Jurkat, Clone E6-1 (cell line): ENCODE data around the gene SFSWAP.
A peak's percentile ranks its signal among the peaks of the same experiment; 100 is the strongest.
"Not testable (repeated sequence)": the region's sequence is repeated elsewhere in the genome, so short reads cannot be mapped to it uniquely, and the experiment has no call there.

Source experiments
- DNase-seq: peaks from one replicate; pipeline ENCODE4 v3.0.0-alpha.2; 2011; ENCODE audit warnings: low read depth, low spot score
- H3K4me3 ChIP-seq: 2 replicates; pipeline ENCODE4 v1.5.1; 2011; ENCODE audit warnings: mild to moderate bottlenecking, low read length, control low read depth, moderate library complexity

The SFSWAP gene

DNA sequence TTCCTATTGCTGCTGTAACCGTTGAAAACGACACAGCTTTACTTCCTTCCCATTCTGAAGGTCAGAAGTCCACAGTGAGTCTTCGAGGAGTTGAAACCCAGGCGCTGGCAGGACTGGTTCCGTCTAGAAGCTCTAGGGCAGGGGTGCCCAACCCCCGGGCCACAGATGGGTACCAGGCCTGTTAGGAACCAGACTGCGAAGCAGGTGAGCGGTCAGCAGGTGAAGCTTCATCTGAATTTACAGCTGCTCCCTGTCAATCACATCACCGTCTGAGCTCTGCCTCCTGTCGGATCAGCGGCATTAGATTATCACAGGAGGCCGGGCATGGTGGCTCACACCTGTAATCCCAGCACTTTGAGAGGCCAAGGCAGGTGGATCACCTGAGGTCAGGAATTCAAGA lies 12.6 kb upstream of the SFSWAP start:
- no peak overlapping the region for H3K4me3 ChIP-seq
- no peak for DNase-seq

DNA sequence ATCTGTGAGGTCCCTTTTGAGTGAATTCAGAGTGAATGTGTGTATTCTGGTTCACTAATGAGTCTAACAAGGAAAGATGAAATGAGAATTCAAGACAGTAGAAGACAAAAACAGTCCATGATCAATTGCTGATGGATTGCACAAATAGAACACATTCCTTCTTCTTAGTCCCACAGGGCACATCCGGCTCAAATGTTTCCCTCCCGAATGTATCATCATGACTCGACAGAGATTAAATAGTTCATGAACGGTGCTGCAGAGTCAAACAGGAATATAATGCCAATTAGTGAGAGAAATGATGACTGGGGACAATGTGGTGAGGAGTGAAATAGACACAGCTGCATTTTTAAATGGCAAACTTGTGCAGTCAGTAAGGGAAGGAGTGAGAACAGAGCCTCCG lies 11.5 kb upstream of the SFSWAP start:
- no peak for DNase-seq
- H3K4me3 ChIP-seq, result no peak overlapping the region

DNA sequence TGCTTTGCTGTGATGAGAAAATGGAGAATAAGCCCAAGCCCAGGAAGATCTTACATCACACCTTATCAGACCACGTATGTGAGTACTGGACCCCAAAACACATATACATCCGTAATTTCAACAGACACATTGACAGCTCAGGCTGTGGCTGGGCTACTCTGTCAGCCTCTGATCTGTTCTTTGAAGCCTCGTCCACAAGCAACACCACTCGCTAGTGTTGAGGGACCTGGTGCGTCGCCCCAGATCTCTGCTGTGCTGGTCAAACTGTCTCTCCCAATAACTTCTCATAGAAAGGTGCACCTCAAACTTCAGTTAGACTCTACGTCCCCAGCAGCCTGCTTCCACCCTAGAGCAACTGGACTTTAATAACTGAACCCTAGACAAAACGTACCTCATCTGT lies 10.6 kb upstream of the SFSWAP start:
- no peak overlapping the region for H3K4me3 ChIP-seq
- DNase-seq, result no peak

DNA sequence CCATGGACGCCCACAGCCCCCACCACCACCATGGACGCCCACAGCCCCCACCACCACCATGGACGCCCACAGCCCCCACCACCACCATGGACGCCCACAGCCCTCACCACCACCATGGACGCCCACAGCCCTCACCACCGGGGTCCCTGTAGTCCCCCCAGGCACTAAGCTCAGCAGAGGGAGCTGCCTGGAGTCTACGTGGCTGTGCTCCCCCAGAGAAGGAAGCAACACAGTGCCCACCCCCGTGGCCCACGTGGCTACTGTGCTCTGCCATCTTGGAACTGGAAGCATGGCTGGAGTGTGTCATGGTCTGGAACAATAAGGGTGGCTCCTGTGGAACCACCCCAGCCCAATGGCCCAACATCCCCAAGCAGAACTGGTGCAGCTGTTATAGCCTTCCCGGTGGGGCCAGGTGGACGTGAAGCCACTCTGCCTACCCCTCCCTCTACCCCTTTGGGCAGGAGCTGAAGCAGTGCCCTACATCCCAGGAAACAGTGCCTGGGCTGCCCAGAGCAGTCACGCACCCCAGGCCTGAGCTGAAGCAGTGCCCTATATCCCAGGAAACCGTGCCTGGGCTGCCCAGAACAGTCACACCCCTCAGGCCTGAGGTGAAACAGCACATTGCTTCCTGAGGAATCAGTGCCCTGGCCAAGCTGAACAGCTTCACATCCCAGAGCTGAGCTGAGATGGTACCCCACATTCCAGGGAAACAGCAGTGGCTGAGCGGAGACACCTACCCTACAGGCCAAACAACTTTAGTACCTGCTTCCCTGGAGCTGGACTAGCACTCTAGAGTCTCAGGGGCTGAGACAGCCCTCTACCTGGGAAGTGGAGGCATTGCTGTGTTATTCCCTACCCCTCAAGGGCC lies 9.0 kb upstream of the SFSWAP start:
- no peak for DNase-seq
- no peak overlapping the region for H3K4me3 ChIP-seq

DNA sequence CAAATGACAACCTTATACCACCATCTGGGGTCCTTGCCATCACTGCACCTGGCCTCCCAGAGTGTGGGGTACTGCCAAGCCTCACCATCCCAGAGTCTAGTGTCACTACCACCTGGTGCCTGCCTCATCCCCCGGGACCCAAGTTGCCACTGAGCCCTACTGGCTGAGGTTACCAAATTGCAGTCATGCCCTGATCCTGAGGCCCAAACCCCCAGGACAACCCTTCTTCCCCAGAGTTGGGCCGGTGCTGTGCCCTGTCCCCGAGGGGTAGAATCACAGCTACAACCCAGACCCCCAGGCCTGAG lies 8.4 kb upstream of the SFSWAP start:
- H3K4me3 ChIP-seq, result no peak overlapping the region
- no peak for DNase-seq

DNA sequence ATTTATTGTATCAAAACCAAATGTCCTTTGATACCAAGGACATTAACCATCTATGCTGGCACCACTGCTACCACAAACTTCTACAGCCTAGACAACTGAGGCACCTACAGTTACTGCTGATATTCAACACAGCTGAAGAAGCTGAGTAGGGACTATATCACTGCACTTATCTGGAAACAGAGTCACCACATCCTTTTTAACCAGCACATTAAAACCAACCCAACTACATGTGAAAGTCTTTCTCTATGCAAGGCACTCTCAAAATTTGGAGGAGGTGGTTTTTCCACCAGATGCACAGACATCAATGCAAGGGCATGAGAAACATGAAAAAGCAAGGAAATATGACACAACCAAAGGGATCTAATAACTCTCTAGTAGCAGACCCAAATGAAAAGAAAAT lies 7.7 kb upstream of the SFSWAP start:
- H3K4me3 ChIP-seq, result no peak overlapping the region
- peak; percentile 69 for DNase-seq

DNA sequence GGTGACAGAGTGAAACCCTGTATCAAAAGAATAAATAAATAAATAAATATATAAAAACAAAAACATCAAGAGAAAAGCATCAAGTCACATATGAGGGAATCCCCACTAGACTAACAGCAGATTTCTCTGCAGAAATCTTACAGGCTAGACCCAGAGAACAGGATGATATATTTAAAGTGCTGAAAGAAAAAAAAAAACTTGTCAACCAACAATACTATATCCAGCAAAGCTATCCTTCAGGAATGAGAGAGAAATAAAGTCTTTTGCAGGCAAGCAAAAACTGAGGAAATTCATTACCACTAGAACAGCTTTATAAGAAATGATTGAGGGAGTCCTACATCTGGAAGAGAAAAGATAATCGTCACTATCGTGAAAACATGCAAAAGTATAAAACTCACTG lies 6.4 kb upstream of the SFSWAP start:
- H3K4me3 ChIP-seq, result no peak overlapping the region
- no peak for DNase-seq

DNA sequence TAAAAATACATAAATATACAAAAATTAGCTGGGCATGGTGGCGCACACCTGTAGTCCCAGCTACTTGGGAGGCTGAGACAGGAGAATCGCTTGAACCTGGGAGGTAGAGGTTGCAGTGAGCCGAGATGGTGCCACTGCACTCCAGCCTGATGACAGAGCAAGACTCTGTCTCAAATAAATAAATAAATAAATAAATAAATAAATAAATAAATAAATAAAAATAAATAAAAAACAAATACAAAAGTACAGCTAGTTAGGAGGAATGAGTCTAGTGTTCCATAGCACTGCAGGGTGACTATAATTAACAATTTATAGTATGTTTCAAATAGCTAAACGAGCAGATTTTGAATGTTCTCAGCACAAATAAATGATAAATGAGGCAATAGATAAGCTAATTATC lies 4.2 kb upstream of the SFSWAP start:
- not testable (repeated sequence) for H3K4me3 ChIP-seq, DNase-seq

DNA sequence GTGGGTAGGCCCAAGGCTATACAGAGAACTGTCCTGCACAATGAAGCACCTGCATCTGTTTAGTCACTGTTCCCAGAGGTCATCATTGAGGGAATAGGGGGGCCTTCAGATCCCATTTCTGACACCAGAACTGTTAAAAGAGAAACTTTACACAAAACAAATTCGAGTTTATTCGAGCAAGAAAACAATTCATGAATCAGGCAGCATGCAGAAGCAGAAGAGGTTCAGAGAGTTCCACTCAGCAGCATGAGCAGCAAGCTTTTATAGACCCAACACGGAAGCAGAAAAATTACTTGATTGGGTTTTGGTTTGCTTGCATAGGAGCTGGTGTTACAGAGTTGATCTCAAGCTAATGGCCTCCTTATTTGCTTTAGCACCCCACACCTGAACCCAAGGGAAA lies 1.7 kb upstream of the SFSWAP start:
- no peak overlapping the region for H3K4me3 ChIP-seq
- DNase-seq, result no peak

DNA sequence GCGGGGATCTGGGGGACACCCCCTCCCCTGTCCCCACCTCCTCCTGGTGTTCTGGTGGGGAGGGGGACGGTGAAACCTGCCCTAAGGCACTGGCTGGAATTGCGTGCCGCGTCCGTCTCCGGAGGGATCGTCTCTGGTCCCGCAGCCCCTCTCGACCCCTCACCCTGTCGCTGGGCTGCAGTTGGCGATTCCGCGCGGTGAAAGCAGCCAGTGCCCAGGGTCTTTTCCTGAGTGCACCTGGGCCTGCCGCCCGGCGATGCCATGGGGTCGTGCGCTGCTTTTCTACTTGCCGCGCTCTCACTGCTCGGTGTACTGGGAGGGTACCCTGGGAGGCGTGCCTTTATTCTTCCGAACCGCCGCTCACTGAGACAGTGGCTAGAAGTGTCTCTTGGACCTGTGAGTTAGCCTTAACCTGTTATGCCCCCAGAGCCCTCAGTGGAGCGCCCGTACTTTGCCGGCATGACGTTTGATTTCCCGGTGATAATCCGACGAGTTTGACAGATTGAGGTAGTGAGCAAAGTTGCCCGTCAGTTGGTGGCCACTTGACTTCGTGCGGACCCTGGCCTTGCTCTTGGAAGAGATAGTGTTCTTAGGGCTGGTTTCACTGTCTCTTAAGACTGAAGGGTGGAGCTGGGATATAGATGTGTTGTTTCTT lies 788 bp downstream of the SFSWAP start:
- no peak for DNase-seq
- H3K4me3 ChIP-seq, result peak overlapping the region; percentile 99

DNA sequence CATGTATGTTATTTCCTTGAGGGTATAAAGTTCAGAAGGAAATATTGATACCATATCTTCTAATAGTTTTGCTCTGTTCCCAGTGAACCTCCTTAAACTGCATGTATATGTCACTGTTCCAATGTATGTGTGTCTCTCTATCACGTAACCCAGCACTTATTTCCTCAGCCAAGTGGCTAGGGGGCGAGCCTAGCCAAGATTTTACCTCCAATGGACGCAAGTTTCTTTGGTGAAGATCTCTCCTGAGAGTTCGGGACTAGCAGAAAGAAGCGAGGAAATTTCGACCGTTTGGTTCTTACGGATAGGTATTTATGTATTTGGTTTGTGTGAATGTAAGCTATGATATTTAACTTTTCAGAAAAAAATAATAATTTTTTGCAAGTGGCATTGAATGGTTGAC lies 2.5 kb downstream of the SFSWAP start:
- no peak for DNase-seq
- H3K4me3 ChIP-seq, result no peak overlapping the region

DNA sequence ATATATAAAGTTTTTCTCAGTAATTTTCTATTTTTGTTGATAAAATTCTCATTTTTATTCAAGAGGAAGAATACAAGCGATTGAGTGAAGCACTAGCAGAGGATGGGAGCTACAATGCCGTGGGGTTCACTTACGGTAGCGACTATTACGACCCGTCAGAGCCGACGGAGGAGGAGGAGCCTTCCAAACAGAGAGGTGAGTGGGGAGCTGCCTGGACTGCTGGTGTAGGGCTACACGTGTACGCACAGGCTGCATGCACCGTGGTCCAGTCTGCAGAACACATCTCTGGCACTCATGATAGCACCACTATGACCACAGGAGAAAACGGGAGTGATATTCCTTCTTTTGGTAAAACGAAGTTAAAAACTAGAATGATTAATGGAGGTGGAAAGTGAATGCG lies 3.9 kb downstream of the SFSWAP start:
- no peak for DNase-seq
- H3K4me3 ChIP-seq, result no peak overlapping the region

DNA sequence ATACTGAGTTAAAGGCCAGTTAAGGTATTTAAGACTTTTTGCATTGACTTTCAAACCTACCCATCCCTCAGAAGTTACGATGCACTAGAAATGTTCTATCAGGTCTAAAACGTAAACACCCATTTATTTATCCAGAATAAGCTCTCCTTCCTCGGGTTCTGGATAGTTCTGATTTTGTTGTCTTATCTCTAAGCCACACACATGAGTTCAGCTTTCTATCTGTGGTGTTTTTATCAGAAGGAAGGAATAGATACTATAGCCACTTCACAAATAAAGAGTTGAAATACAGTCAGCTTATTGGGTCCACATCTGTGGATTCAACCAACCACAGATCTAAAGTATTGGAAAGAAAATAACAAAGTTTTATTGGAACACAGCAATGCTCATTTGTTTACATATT lies 5.4 kb downstream of the SFSWAP start:
- H3K4me3 ChIP-seq, result no peak overlapping the region
- no peak for DNase-seq

DNA sequence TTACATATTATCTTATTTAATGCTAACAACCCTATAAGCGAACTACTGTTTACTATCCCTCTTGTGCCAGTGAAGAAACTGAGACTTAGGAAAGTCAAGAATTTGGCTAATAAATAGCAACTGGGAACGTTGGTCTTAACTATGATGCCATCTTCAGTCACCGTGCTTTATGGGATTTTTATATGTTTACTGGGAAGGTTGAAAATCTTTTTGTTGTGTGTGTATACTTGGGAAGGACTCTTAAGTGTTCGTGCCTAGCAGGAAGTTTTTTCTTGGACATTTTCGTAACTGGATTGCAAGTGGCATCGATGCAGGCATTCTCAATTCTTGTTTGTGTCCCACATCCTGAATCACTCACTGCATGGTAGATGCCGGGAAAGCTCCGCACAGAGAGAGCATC lies 9.4 kb downstream of the SFSWAP start:
- DNase-seq, result no peak
- H3K4me3 ChIP-seq, result no peak overlapping the region

DNA sequence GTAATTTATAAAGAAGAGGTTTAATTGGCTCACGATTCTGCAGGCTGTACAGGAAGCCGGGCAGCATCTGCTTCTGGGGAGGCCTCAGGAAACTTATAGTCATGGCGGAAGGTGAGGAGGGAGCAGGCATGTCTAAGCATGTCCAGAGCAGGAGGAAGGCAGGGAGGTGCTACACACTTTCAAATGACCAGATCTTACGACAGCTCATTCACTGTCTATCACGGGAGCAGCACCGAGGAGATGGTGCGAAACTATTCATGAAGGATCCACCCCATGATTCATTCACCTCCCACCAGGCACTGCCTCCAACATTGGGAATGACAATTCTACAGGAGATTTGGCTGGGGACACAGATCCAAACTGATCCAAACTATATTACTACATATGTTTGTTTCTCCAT lies 10.0 kb downstream of the SFSWAP start:
- no peak for DNase-seq
- no peak overlapping the region for H3K4me3 ChIP-seq

DNA sequence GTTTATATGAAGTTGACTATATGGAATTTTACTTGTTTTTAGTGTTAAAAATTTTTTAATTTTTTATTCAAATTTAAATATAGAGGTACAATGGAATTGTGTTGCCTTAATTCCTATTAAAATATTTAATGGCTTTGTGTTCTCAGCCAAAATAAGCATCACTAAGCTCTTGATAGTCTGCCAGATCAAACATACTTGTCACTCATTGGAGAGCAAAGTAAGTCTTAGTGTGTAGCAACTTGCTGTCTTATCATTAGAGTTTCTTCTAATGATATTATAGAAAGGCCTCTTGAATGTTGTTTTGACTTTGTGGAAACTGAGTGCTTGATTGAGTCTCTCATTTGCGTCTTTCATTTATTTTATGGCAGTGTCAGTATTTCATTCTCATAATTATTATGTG lies 10.7 kb downstream of the SFSWAP start:
- no peak overlapping the region for H3K4me3 ChIP-seq
- DNase-seq, result no peak

DNA sequence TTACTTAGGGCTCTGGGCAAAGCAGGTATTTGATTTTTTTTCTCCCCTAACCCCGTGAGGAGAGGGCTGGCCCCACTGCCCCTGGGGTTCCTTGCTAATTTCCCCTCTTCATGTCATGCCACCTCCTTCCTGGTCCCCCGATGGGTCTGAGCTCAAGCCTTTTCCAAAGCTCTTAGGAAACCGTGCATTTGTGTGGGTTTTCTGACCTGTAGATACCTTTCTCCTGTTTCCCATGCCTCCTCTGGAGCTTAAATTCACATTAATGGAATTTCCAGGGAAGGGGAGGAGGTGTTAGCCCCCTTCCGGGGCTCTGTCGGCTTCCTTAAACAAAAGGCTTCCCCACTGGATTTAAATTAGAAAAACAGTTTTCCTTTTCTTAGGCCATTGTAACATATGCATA lies 12.6 kb downstream of the SFSWAP start:
- H3K4me3 ChIP-seq, result no peak overlapping the region
- DNase-seq, result no peak

DNA sequence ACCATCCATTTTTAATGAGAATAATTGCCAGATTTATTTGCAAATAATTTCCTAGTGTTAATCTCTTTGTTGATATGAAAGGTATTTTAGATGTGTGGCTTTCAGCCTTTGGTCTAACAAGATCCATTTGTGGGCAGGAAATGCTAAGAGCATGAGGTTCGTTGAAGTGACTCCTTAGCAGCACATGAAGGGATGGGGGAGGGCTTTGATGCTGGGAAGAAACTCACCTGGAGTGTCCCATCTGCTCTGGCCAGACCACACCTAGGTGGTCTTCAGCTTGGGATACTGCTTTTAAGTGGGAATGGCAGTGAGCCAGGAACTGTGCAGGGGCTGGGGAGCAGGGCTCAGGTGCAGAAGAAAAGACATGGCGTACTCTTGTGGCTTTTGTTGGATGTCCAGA lies 13.6 kb downstream of the SFSWAP start:
- peak; percentile 62 for DNase-seq
- H3K4me3 ChIP-seq, result no peak overlapping the region

DNA sequence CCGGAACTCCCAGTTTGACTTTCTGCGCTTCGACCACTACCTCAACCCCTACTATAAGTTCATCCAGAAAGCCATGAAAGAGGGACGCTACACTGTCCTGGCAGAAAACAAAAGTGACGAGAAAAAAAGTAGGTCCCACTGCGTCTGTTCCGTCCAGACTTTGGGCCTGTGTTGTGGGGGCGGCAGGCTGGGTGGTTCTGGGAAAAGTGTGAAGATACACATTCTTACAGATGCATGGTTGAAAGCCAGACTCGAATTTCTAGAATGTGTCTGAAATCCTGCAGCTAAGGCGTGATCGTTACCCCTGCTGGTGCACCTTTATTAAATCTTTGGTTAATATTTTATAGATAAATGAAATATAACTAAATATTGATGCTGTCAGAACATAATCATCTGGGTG lies 14.6 kb downstream of the SFSWAP start:
- no peak overlapping the region for H3K4me3 ChIP-seq
- DNase-seq, result no peak

DNA sequence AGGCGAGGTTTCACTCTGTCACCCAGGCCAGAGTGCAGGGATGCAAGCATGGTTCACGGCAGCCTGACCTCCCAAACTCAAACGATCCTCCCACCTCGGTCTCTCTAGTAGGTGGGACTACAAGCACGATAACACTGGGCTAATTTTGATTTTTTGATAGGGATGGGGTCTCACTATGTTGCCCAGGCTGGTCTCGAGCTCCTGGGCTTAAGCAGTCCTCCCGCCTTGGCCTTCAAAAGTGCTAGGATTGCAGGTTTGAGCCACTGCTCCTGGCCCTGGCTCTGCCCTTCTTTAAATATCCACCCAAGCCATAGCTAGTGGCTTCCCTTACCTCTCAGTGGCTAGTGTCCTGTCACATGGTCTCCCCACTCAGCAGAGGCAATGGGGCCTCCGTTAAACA lies 17.8 kb downstream of the SFSWAP start:
- no peak for DNase-seq
- no peak overlapping the region for H3K4me3 ChIP-seq

DNA sequence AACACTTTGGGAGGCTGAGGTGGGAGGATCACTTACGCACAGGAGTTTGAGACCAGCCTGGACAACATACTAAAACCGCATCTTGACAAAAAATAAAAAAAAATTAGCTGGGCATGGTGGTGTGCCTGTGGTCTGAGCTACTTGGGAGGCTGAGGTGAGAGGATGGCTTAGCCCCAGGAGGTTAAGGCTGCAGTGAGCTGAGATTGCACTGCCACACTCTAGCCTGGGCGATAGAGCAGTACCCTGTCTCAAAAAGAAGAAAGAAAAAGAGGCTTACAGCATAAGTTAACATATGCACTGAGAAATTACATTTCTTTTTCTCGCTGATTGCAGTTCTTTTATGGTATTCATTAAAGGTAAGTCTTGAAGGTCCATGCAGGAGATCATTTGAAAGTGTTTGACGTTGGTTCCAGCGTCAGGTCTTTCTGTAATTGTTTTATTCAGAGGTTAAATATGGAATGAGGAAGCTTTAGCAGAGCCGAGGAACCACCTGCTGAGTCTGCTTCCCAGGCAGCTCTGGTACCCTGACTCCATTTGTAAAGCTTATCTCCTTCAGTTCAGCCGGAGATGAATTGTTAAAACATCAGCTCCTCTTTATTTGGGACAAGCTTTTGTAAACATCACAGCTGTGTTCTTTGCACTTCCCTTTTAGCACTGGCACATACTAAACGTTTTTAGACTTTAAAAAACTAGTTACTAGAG lies 18.5 kb downstream of the SFSWAP start:
- DNase-seq, result no peak
- H3K4me3 ChIP-seq, result no peak overlapping the region
